GM23248 (cell line): ENCODE results near the gene THSD4.

Source experiments
- EZH2 ChIP-seq: fragments of 200-600 bp; sonication (generic); IDR thresholded peaks from 2 replicates; pipeline ENCODE4 v1.6.1; 2018; ENCODE audit warnings: antibody characterized with exemption, mild to moderate bottlenecking; ENCODE audit not compliant: insufficient read depth, poor library complexity, severe bottlenecking
- EZH2phosphoT487 ChIP-seq: fragments of 200-600 bp; sonication (generic); IDR thresholded peaks from 2 replicates; pipeline ENCODE4 v1.6.1; 2018; ENCODE audit warnings: antibody characterized with exemption, moderate library complexity, mild to moderate bottlenecking, low read depth; ENCODE audit not compliant: insufficient read depth

DNA sequence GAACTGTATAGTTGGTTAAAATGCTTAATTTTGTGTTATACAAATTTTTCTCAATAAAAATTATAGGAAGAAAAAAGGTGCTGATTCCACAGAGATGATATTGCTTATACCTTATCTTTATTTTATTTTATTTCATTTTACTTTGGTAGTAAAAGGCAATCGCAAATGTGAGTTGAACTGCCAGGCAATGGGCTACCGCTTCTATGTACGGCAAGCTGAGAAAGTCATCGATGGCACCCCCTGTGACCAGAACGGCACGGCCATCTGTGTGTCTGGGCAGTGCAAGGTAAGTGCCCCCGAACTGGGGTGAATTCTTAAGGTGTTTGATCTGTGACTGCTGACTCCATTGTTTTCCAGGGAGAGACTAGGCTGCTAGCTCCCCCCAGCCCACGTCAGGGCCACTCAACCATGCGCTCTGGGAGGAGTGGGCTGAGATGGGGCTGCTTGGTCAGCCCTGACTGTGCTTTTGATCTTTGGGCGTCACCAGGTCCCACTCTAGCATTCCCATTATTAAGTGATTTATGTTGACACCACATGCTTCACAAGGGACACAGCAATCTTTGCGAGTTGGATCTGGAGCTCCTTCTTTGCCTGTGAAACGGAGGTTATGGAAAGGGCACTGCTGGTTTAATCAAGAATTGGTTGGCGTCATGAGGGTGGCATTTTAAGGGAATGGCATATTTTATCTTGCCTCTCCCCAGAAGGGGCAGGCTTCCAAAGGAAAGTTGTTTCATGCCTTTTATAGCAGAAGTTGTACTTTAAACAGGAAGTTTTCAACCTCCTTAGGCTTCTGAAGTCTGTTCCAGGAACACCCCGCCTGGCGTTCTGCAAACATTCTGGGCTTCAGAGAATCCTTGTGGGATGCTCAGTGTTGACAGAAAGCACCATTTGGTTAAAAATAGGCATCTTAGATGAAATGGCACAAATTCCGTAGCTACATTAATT, 296.5 kb downstream of the THSD4 start:
- TF ChIP-seq EZH2 (no peak), EZH2phosphoT487 (no peak)
